IPS-NIHi7 (cell line): ENCODE data around the gene TSC2.
"Not testable (repeated sequence)": the region's sequence is repeated elsewhere in the genome, so short reads cannot be mapped to it uniquely, and the experiment has no call there.

Experiments used
- DNase-seq: peaks from one replicate; pipeline ENCODE4 v3.0.0; 2012; ENCODE audit warnings: mixed read lengths; ENCODE audit errors: extremely low spot score

TSC2 gene

DNA sequence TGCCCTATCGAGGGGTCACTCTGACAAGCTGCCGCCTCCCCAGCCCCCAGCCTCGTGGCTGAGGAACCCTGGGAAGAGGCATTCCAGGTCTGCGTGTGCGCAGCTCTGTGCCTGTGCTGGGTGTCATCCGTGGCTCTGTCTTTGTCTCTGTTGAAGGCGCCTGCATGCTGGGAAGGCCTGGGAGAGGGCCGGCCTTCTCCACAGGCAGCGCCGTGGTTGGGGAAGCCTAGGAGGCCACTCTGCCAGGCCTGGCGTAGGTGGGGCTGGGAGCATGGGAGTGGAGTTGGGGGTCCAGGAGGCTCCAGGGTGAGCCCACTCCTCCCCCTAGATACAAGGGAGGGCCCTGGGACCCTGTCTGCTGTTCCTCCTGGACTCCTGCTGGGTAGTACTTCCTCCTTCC, 17.7 kb upstream of the TSC2 start:
- no peak for DNase-seq

DNA sequence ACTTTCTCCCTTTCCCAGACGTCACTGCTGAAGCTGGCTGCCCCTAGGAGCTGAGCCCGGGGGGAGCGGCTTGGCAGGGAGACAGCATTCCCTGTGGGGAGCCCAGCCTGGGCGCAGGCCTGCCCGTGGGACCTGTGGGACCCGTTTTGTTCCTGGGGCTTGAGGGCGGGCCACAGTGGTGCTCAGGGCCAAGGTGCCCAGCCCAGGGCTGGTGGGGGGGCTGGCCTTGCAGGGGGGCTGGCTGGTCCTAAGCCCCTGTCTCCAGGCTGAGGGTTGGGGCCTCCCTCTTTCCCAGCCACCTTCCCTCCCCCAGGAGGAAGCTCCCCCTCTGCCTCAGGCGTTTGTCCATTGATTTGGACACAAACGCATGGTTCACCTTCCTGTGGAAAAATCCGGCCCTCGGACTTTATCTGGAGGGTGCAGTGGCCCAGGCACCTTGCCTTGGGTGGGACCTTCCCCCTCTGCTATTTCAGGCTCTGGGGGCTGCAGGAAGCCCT, 16.7 kb upstream of the TSC2 start:
- DNase-seq = no peak

DNA sequence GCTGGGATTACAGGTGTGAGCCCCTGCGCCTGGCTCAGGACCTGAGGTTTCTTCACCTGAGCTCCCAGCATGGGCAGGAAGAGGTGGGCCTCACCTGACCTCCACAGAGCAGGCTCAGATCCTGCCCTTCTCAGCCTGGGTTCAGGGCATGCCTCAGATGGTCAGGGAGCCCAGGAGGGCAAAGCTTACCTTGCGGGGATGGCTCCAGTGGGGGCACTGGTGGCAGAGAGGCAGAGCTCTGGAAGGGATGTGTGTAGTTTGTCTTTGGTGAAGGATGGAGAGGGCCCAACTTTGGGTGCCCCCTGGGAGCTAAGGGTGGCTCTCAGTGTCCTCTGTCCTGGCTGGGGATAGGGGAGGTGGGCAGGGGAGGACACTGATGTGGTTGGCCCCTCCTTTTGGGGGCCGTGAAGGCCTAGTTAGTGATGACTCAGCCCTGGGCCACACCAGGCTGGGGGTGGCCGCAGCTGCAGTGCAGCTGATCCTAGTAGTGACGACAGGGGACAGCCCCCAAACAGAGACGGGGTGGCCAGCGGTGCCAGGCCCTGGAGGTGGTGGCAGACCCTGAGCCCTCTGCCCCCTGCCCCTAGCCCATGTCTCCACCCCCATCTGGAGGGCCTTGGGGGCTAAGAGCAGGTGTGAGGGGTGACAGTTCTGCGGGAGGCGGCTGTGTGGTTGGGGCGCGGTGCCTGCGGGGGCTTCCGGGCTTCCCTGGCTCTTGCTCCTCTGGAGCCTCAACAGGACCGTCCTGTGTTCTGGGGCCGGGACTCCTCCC, 15.3 kb upstream of the TSC2 start:
- DNase-seq = no peak

DNA sequence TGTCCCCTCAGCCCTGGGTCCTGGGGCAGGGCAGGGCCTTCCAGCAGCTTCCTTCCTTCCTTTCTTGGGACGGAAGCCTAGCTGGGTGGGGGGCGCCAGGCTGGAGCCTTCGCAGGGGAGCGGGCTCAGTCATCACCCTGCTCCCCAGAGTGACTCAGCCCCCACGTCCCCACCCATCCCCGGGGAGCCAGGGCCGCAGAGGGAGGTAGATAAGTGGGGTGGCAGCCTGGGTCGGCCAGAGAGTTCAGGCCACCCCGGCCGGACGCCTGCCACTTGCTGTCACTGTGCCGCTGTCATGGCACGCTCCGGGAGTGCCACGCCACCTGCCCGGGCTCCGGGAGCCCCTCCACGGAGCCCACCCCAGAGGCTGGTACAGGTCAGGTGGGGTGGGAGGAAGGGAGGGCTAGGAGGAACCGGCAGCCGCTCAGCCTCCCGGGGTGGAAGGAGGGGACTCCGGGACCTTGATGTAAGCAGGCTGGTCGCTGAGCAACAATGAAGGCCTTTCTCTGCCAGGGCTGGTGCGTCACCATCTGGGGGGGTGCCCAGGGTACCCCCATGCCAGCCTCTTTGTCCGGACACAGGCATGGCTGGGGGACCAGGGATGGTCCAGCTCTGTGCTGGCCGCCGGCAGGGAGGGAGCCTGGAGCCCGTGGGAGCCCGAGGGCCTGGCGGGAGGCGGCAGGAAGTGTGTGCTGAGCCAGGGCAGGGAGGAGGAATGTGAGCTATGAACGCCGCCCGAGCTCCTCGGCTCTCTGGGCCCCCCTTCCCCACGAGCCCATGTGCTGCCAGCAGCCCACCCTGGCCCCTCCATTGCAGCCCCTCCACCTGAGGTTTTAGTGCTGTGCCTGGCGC, 14.5 kb upstream of the TSC2 start:
- no peak for DNase-seq

DNA sequence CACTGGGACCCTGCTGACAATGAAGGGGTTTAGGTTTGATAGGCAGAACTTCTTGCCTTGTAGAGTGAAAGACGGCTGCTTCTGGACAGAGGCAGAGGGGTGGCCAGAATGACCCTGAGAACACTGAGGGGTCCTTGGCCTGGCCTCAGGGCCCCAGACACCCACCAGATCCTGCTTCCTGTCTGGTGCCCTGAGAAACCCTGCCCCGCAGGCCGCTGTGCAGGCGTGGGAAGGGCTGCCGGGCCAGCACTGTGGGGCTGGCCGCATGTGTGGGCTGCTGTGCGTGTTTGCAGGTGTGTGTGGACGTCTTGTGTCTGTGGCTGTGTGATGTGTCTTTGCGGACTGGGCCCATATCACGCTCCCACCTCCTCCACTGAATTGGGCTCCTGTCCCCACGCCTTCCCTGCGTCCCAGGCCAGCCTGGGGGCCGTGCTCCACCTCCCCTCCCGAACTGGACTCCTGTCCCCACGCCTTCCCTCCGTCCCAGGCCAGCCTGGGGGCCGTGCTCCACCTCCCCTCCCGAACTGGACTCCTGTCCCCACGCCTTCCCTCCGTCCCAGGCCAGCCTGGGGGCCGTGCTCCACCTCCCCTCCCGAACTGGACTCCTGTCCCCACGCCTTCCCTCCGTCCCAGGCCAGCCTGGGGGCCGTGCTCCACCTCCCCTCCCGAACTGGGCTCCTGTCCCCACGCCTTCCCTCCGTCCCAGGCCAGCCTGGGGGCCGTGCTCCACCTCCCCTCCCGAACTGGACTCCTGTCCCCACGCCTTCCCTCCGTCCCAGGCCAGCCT, 13.7 kb upstream of the TSC2 start:
- DNase-seq = not testable (repeated sequence)

DNA sequence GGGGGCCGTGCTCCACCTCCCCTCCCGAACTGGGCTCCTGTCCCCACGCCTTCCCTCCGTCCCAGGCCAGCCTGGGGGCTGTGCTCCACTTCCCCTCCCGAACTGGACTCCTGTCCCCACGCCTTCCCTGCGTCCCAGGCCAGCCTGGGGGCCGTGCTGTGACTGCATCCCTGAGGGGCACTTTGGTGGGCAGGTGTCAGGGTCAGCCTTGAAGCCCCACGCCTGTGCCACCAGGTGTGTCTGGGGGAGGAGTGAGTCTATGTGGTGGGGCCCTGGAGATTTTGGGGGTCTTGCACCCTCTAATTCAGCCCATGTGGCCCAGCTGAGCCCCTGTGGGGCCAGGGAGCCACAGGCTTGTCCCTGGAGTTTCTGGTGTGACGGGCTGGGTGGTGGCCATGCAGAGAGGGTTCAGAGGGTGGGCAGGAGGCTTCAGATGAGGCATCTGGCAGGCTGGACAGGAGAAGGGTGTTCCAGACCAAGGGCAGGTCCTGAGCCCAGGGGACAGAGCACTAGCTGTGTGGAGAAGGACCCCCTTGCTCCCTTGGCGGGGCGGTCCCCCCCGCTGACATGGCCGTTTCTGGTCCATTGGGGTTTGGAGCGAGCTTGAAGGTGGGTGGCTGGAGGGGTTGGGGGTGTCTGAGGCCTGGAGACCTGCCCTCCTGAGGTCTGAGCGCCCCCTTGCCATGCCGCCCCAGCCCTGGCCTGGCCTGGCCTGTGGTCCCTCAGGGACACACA, 12.9 kb upstream of the TSC2 start:
- no peak for DNase-seq

DNA sequence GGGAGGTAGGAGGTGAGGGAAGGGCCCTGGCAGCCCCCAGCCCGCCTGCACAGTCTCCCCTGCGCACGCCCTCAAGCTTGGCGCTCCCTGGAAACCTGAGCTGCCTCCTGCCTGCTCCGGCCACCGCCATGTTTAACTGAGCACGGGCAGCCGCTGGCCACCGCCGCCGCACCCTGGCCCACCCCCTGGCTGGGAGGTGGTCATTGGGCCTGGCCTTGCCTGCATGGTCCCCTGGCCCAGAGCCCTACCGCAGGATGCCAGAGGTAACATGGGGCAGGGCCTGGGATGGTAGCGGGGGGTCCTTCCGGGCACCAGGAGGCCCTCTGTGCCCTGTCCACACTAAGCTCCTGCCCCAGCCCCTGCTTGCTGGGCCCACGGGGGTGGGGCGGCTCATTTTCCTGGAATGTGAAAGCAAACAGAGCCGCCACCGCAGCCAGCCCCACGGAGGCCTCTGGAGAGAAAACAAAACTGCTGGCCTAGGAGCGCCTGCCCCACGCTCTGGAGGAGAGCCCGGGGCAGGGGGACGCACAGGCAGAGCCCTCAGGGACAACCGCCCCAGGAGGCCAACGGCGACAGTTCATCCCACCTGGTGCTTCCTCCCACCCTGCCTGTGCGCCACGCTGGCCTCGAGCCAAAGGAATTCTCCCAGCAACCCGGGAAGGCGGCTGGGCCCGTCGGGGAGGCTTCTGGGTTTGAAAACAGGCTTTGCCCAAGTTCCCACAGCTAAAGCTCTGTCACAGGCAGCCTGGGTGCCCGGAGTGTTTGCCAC, 12.2 kb upstream of the TSC2 start:
- no peak for DNase-seq

DNA sequence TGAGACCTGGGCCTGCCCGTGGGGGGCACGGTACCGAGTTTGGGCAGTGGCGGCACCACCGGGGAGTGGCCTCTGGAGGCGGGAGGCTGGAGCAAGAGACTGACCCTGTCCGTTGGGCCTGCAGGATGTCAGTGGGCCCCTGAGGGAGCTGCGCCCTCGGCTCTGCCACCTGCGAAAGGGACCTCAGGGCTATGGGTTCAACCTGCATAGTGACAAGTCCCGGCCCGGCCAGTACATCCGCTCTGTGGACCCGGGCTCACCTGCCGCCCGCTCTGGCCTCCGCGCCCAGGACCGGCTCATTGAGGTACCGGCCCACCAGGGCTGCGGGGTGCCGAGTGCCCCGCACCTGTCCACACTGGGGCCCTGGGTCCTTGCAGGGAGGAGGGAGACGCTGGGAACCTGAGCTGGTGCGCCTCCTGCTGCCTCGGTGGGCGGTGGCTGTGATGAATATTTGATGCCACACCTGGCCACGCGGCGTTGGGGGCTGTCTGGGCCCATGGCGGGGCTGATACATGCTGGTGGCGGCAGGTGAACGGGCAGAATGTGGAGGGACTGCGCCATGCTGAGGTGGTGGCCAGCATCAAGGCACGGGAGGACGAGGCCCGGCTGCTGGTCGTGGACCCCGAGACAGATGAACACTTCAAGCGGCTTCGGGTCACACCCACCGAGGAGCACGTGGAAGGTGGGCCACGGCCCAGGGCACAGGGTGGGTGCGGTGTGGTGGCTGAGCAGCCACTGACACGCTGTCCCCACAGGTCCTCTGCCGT, 11.4 kb upstream of the TSC2 start:
- no peak for DNase-seq

DNA sequence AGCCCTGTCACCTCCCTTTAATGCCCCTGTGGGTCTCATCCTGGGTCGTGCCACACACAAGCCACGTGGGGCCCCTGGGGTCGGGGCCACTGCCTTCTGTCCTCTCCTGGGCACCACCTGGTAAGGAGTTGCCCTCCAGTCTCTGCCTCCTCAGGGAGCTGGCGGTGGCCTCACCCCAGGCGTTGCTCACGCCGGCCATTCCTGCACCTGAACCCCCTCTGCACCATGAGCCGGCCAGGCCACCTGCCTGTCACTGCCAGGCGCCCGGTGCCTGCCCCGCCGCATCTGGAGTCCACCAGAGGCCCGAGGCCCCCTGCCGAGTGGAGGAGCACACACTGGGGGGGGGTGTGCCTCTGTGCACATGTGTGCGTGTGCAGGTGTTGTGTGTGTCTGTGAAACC, 10.7 kb upstream of the TSC2 start:
- DNase-seq = no peak

DNA sequence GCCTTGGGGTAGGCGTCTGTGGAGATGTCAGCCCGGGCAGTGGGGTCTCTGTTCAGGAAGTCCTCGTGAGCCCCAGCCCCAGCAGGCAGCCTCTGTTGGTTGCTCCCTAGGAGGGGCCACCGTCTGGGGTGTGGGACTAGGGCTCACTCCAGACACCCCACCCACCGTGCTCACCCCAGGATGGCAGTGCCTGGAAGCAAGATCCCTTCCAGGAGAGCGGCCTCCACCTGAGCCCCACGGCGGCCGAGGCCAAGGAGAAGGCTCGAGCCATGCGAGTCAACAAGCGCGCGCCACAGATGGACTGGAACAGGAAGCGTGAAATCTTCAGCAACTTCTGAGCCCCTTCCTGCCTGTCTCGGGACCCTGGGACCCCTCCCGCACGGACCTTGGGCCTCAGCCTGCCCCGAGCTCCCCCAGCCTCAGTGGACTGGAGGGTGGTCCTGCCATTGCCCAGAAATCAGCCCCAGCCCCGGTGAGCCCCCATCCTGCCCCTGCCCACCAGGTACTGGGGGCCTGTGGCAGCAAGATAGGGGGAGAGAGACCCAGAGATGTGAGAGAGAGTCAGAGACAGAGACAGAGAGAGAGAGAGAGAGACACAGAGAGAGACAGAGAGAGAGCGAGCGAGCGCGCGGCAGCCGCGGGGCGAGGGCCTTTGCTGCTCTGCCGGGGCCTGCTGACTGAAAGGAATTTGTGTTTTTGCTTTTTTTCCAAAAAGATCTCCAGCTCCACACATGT, 10.0 kb upstream of the TSC2 start:
- DNase-seq = no peak

DNA sequence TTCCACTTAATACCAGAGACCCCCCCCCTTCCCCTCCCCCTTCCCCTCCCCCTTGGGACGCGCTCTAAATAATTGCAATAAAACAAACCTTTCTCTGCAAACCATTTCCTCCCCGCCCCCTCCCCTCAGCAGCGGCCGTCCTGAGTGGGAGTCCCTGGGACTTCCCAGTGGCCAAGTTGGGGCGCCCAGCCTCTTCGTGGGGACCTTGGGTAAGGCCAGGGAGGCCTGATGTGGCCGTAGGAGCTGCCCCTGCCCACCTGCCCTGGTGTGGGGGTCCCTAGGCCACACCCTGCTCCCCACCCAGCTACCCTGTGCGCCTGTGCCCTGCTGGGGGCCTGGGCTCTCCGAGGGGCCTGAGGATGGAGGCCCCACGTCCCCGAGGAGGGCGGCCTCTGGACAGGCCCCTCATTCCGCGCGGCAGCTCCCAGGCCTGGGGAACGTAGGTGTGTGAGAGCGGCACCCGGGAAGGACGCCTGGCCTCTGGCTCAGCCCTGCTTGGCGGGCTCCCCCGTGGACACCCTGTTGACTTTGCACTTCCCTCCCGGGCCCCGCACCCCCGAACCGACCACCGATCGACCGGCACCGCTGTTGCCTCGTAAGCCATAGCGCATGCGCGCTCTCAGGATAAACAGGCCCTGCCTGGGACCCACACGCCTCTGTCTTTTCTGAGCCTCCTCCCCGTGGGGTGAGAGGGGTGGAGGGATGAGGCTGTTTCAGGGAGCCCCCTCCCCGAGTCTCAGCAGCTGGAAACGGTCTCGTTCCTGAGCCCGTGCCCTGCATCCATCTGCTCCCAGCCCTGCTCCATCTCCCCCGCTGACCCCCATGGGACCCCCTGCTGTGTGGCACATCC, 9.2 kb upstream of the TSC2 start:
- DNase-seq = no peak

DNA sequence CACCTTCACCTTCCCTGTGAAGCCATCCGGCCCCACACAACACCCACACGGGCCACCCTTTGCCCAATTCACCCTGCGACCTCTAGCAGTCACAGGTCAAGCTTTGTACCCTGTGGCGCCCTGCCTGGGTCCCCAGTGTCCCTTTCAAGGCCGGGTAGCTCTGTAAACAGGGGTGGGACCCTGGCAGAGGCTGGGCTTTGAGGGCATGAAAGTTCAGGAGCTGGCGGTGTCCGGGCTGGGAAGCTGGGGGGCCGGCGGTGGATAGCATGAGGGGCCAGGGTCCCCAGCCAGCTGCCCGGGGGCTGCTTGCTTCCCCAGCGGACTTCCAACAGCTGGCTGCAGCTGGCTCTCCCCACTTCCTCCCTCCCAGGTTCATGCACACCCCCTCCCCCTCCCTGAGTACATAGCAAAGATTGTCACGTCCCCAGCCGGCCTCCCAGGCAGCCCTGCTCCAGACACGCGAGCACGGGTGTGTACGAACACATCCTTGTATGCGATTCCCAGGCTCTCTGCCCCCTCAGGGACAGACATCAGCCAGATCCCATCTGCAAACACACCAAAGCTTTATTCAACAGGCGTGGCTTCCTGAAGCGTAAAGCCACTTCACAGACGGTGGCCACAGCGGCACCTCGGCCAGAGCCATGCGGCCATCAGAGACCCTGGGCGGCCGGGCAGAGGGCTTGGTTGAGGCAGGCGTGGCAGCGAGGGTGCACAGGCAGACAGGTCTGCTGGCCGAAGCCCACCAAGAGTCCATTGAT, 8.3 kb upstream of the TSC2 start:
- DNase-seq = no peak

DNA sequence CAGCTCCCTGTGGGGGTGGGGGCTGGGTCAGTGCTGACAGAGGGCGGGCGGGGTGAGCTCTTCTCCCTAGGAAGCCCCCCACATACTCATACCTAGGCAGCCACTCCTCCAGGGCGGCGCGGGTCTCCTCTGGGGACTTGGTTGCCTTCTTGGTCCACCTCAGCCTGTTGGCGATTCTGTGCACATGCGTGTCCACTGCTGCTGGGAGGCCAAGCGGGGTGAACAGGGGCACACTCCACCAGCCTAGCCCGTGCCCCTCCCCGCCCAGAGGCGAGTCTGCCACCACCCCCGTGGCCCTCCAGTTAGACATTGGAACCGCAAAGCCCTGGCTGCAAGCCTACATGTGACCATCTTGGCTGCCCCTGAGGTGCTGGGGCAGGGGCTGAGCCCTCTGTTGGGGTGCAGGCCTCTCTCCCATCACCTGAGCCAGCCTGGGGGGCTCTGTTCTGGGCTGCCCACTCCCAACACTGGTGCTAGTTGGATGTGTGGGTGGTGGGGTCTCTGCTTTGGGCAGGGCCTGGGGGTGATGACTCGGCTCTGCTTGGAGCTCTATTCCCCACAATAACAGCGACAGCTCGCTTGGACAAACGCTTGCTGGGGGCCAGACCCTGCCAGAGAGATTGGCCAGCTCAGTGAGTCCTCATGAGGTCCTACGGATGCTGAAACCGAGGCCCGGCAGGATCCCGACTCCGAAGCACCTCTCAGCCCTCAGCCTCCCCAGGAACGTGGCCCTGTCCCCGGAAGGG, 7.6 kb upstream of the TSC2 start:
- no peak for DNase-seq

DNA sequence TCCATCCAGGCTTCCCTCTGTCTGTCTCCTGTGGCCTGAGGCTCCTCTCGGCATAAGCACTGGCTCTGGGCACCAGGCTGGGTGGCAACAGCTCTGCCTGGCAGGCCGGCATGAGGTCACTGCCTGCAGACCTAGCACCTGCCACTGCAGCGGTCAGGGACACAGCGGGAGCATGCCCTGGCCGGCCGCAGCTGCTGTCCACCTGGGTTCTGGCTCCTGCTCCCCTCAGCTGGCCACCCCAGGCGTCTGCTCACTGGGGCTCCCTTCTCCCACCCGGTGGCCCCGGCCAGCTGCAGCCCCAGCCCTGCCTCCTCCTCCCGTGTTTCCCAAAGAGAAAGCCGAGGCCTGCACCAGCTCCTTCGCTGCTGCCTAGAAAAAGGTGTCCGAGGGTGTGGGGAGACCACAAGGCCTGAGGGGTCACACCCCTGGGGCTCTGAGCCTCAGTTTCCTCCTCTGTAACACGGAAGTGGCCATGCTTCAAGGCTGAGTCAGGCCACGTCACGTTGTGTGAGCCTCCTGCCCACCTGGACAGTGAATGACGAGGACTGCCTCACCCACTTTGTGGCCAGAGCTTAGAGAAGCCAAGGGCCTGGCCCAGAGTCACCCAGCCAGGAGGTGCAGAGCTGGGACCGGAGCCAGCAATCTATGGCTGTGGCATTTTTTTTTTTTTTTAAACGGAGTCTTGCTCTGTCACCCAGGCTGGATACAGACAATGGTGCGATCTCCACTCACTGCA, 6.8 kb upstream of the TSC2 start:
- no peak for DNase-seq

DNA sequence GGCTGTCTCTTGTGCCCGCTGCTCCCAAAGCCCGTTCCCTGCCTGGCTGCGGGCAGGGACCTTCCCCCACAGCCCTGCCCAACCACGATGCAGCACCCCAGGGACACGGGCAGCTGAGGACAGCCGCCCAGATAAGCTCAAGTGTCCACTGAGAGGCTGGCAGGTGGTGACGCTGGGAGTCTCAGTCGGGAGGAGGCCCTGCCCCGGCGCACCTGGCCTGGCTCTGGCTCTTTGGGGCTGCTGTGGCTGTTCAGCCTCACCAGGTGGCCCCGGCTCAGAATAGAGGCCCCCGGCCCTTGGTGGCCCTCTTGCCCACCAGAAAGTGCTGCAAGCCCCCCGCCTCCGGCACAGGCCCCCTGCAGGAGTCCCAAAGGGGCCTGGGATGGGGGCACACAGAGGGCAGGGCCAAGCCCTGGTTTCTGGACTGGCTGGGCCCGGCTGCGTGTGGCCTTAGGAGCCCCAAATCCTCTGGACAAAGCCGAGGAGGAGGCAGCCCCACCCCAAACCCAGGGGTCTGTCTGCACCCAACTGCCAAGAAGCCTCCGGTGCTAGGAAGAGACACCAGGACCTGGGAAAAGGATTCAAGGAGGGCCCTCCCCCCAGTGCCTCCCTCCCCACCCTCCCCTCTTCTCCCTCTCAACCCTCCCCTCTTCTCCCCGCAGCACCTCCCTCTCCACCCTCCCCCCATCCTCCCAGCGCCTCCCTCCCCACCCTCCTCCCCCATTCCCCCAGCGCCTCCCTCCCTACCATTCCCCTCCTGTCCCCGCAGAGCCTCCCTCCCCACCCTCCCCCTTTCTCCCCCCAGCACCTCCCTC, 5.4 kb upstream of the TSC2 start:
- no peak for DNase-seq
